Measurements from ENCODE around the gene USP11.
A peak's percentile ranks its signal among the peaks of the same experiment; 100 is the strongest.

The USP11 gene

GRCh38 chrX:47232803-47233332, at the start of gene USP11:
USP11 (plus strand) TSS chrX:47233009; CDS start chrX:47233044, 35 bp downstream.
- FAIRE-seq, result no peak

DNA sequence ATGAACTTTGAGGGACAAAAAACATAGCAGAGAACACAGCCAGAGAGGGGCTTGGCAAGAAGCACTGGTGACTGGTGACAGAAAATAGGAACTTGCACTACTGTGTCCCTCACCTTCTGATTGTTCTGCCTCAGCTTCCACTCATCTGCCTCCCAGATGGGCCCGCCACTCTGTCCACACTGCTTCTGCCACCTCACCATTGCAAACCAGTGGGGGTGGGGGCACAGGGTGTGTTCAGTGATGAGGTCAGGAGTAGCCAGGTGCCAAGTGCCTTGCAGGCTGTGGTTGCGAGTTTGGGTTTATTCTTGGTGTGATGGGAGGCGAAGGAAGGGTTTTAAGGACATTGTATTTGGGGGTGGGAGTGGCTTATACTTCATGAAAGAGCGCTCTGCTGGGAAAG, 48.3 kb upstream of the USP11 start:
- no peak for FAIRE-seq

DNA sequence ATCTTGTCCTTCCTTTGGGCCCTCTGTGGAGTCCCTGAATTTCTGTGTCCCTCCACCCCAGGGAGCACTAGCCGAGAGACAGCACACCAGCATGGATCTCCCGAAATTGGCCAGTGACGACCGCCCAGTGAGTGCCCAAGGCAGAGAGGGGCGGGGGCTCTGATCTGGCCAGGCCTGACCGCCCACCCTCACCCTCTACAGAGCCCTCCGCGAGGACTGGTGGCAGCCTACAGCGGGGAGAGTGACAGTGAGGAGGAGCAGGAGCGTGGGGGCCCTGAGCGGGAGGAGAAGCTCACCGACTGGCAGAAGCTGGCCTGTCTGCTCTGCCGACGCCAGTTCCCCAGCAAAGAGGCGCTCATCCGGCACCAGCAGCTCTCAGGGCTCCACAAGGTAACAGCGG, 47.6 kb upstream of the USP11 start:
- no peak for FAIRE-seq

DNA sequence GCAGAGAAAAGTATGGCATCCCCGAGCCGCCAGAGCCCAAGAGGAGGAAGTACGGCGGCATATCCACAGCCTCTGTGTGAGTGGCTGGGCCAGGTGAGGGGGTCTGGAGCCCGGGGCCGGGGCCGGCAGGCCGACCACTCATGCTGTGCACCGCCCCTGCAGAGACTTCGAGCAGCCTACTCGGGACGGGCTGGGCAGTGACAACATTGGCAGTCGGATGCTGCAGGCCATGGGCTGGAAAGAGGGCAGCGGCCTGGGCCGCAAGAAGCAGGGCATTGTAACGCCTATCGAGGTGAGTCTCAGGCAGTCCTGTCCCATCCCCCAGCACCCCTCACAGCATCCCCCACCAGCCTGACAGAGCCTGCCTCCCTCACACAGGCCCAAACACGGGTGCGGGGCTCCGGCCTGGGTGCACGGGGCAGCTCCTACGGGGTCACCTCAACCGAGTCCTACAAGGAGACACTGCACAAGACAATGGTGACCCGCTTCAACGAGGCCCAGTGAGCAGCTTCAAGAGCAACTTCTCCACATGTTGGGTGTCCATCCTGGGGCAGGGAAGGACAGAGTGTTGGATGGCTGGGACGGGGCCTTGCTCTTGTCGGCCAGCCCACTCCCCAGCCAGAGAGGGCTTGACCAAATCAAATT, 46.6 kb upstream of the USP11 start:
- FAIRE-seq, result no peak

DNA sequence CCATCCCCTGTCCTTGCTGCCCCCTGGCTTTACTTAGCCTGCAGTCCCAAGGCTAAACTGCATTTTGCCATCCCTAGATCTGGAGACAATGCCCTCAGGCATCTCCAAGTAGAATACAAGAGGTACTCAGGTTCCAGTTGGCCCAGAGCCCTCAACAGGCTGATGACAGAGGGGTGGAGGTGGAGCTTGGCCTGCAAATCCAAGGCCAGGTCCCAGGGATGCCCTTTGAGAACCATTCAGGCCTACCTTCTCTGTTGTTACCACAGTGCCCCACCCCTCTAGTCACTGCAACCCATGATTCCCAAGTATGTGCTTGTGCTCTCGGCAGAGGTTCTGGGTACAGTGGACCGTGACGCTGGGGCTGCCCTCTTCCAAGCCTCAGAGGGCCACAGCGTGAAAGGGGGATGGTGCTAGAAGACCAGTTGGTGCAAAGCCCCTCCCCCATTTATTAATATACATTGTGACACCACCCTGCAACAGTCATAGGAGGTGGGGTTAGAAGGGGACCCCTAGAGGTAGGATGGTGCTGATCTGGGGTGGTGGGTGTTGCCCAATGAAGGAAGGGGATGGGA, 45.6 kb upstream of the USP11 start:
- FAIRE-seq, result no peak

DNA sequence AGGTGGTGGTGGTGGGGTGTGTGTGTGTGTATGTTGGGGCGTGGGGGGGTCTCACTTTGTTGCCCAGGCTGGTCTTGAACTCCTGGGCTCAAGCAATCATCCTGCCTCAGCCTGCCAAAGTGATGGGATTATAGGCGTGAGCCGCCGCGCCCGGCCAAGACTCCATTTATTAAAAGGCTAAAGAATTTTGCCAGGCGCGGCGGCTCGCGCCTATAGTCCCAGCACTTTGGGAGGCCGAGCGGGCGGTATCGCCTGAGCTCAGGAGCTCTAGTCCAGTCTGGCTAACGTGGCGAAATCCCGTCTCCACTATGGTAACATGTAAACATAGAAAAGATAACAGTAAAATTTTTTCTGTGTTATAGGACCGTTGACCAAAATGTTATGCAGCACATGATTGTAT, 42.9 kb upstream of the USP11 start:
- no peak for FAIRE-seq

GRCh38 chrX:47190445-47191269, 42.2 kb upstream of the USP11 start:
- peak; percentile 96 for FAIRE-seq

- no peak for FAIRE-seq
Observed at GRCh38 chrX:47191331-47191730, 41.5 kb upstream of the USP11 start.

GRCh38 chrX:47191806-47192401, 40.9 kb upstream of the USP11 start:
- no peak for FAIRE-seq

DNA sequence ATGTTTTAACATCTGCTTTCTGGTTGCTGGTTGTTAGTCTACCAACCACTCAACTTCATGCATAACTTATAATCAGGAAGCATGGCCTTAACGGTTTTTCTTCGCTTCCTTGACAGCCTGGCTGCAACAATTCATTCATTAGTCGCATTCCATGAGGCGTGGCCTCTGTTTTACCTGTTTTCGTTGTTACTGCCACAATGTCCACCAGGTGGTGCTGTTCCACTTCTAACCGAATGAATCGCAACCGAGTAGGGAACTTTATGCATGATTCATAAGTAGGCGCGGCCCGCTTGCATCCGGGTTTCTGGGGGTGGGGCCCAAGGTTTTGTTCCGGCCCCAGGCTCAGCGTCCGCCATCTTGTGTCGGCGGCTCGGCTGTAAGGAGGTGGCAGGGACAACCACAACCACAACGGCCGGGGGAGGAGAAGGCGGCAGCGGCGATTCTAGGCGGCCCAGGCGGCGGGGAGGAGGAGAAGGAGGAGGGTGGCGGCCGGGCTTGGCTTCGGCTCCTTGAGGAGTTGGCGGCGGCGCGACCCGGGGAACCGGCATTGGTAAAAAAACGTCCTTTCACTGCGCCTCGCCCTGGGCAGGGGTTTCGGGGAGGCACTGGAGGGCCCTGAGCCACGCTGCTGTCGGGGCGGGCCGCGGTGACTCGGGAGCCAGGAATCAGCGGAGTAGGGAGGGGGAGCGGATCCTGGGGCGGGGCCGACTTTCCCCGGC, 39.2 kb upstream of the USP11 start, which contains the start of gene UBA1:
TSS of gene UBA1 (plus strand) at position 355 of the 719 bp plus-strand sequence. CDS start 4,974 bp downstream, outside the sequence.
- peak; percentile 98 for FAIRE-seq

DNA sequence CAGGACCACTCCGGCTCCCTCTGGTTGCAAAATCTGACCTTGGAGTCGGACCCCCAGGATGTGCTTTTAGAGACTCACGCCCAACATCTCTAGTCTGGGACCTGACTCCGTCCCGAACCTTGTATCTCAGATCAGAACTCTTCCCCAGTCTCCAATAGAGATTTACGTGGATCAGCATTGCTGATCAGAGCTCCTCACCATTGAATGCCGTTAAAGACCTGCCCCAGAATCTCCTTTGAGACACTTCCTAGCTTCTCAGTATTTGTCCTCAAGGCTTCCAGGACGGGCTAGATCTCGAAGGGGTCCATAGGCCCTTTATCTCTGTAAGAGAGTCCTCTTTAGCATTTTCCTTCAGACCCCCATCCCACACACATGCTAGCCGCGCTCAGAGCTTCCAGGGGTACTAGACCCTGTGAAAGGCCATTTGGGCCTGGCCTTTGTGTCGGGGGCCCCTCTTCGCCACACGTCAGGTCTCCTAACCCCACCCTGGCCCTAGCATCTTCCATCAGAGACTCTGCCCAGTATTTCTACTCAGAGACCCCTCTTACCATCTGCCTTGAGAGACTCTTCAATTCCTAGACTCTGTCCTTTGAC, 38.5 kb upstream of the USP11 start:
- no peak for FAIRE-seq

DNA sequence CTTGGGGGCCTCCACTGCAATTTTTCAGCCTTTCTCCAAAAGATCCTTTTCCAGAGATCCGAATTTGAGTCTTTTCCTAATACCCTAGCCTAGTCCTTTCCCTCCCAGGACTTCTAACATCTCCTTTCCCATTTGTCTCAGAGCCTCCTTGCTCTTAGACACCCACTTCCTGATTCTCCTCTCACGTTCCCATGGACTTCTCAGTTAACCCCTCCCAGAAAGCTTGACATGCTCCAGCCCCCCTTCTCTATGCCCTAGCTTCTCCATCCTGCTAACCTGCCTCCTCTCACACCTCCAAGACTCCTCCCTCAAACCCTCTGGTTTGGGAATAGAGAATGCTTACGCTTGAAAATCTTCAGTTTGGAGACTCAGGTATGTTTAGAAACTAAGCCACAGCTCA, 36.7 kb upstream of the USP11 start:
- no peak for FAIRE-seq

DNA sequence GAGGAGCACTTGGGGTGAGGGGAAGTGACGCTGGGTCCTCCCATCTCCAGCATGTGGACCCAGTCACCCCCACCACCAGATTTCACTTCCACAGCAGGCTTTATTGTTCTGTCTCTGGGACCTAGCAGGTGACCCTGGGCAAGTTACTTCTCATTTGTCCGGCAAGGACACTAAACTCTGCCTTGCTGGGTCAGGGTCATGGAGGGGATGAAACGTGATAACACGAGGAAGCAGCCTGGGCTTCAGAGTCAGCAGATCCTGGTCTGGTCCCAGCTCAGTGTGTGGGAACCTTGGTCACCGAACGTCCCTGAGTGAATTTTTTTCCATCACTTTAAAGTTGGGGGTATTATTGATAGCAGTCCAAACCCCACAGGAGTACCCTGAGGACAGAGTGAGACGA, 35.3 kb upstream of the USP11 start:
- FAIRE-seq, result no peak

GRCh38 chrX:47198026-47198686, 34.7 kb upstream of the USP11 start:
- FAIRE-seq, result no peak

- FAIRE-seq, result no peak
Observed at GRCh38 chrX:47198687-47199080, 34.1 kb upstream of the USP11 start.

GRCh38 chrX:47199286-47199685, 33.5 kb upstream of the USP11 start:
- no peak for FAIRE-seq

DNA sequence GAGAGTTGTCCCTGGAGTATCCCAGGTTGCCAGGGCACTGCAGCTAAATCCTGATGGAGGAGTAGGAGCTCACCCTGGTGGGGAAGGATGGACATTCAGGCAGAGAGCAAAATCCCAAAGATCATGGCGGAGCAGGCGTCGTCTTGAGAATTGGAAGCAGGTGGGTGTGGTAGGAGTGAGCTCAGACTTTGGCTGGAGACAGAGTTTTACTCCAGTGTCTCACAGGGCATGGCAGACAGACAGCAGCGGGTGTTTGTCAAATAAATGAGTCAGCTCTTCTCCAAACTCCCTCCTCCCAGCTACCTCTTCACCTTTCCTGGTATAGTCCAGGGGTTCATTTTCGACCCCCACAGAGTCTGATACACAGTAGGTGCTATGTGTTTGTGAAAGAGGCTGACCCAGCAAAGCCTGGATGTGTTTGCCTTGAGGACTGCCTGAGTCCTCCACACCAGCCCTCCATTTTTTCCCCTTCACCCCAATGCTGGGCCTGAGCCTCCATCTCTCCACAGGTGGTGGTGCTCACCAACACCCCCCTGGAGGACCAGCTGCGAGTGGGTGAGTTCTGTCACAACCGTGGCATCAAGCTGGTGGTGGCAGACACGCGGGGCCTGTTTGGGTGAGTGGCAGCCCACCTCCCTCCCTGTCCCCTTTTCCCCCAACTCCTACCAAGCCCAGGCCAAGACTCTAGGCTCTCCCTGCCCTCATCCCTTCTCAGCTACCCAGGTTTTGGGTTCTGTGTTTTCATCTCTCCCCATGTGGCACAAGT, 32.2 kb upstream of the USP11 start:
- no peak for FAIRE-seq

DNA sequence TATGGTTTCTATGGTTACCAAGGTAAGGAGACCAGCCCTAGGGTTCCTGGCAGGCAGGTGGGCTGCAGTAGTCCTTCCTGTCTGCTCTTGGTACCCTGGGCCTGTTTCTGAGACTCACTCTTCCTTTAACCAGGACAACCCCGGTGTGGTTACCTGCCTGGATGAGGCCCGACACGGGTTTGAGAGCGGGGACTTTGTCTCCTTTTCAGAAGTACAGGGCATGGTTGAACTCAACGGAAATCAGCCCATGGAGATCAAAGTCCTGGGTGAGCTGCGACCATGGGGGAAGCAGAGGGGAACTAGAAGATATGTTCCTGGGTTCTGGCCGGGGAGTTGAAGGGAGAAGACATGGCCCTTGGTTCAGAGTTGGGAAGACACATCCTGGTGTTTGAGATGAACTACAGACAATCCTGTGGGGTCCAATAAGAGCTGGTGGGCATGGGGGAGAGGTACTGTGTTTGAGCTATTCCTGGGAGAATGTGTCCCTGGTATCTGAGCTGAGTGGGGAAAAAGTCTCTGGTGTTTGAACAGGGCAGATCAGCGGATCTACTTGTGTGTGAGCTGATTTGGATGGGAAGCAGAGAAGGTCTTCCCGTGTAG, 31.4 kb upstream of the USP11 start:
- FAIRE-seq, result no peak

- FAIRE-seq, result no peak
Observed at GRCh38 chrX:47202316-47202715, 30.5 kb upstream of the USP11 start.

- no peak for FAIRE-seq
Observed at GRCh38 chrX:47202877-47203276, 29.9 kb upstream of the USP11 start.

Data from G401.6 (cell line).